IMR-90 (cell line): ENCODE data around the gene SSH2. TPM values are rescaled to one million over a fixed set of nuclear protein-coding genes. Genes with fewer than 3 reads are reported as not detected.

Experiments
- ATAC-seq: fragments of 200-7000 bp; cut with Tn5 transposase; 2 replicates; pipeline ENCODE4 v1.9.1; 2020; ENCODE audit warnings: low read depth, mild to moderate bottlenecking, moderate library complexity
- BruUV-seq: library from RNA; stranded (reverse); fragments of 400-500 nt; replicated peaks from 2 replicates; lab custom pipeline; 2021; lab: Mats Ljungman, UMichigan
- CTCF ChIA-PET: fragments of 300-600 bp; formaldehyde crosslinking; extraction: SDS; loops from one replicate; lab custom pipeline; 2021; ENCODE audit warnings: antibody characterized with exemption; lab: Yijun Ruan, JAX
- POLR2A ChIA-PET: fragments of 300-600 bp; sonication (Branson Sonifier 250); formaldehyde crosslinking; loops from one replicate; lab custom pipeline; 2022; ENCODE audit warnings: antibody characterized with exemption; ENCODE audit not compliant: unreplicated experiment; lab: Charles Lee
- DNase-seq: peaks from one replicate; pipeline ENCODE4 v3.0.0; 2013
- H2AFZ ChIP-seq: replicated peaks from 2 replicates; pipeline ENCODE3; 2013; ENCODE audit warnings: low read length, mild to moderate bottlenecking; ENCODE audit not compliant: poor library complexity
- H2AK5ac ChIP-seq: 2 replicates; pipeline ENCODE4 v1.6.1; 2013; ENCODE audit warnings: low read depth, low read length, inconsistent platforms
- H2AK9ac ChIP-seq: replicated peaks from 2 replicates; pipeline ENCODE3; 2013; ENCODE audit warnings: mild to moderate bottlenecking, low read depth, low read length, moderate library complexity; ENCODE audit not compliant: poor library complexity
- H2BK120ac ChIP-seq: 2 replicates; pipeline ENCODE4 v1.6.1; 2013; ENCODE audit warnings: low read depth, low read length, inconsistent platforms
- H2BK15ac ChIP-seq: 3 replicates; pipeline ENCODE4 v1.6.1; 2013; ENCODE audit warnings: low read depth, low read length, inconsistent platforms
- H2BK20ac ChIP-seq: 2 replicates; pipeline ENCODE4 v1.6.1; 2013; ENCODE audit warnings: low read depth, mild to moderate bottlenecking, inconsistent platforms, low read length, moderate library complexity
- H2BK5ac ChIP-seq: 2 replicates; pipeline ENCODE4 v1.6.1; 2013; ENCODE audit warnings: mild to moderate bottlenecking, low read depth, low read length, inconsistent platforms; ENCODE audit not compliant: poor library complexity, severe bottlenecking
- H3K14ac ChIP-seq: replicated peaks from 2 replicates; pipeline ENCODE4 v1.6.1; 2013; ENCODE audit warnings: low read depth, low read length, inconsistent platforms
- H3K18ac ChIP-seq: 2 replicates; pipeline ENCODE4 v1.6.1; 2013; ENCODE audit warnings: low read depth, low read length, control low read depth
- H3K23ac ChIP-seq: 2 replicates; pipeline ENCODE4 v1.6.1; 2013; ENCODE audit warnings: low read depth, low read length, inconsistent platforms
- H3K27ac ChIP-seq: 2 replicates; pipeline ENCODE4 v1.5.1; 2013; ENCODE audit warnings: mild to moderate bottlenecking, control low read depth, low read length; ENCODE audit not compliant: insufficient read depth
- H3K27me3 ChIP-seq: 2 replicates; pipeline ENCODE4 v1.6.1; 2013; ENCODE audit warnings: low read length; ENCODE audit not compliant: control insufficient read depth, insufficient read depth
- H3K36me3 ChIP-seq: 2 replicates; pipeline ENCODE4 v1.6.1; 2013; ENCODE audit warnings: low read length, mixed read lengths; ENCODE audit not compliant: control insufficient read depth, insufficient read depth
- H3K4ac ChIP-seq: 2 replicates; pipeline ENCODE4 v1.6.1; 2013; ENCODE audit warnings: low read depth, low read length, inconsistent platforms
- H3K4me1 ChIP-seq: 2 replicates; pipeline ENCODE4 v1.6.1; 2013; ENCODE audit warnings: low read length, mixed read lengths; ENCODE audit not compliant: control insufficient read depth, insufficient read depth
- H3K4me2 ChIP-seq: 2 replicates; pipeline ENCODE4 v1.6.1; 2013; ENCODE audit warnings: low read depth, mild to moderate bottlenecking, control low read depth, low read length, moderate library complexity
- H3K4me3 ChIP-seq: 2 replicates; pipeline ENCODE4 v1.5.1; 2013; ENCODE audit warnings: low read depth, mild to moderate bottlenecking, control low read depth, low read length, moderate library complexity; ENCODE audit not compliant: insufficient read depth
- H3K56ac ChIP-seq: 2 replicates; pipeline ENCODE4 v1.6.1; 2013; ENCODE audit warnings: low read length, inconsistent platforms; ENCODE audit not compliant: insufficient read depth; ENCODE audit errors: extremely low read depth
- H3K79me1 ChIP-seq, 2 experiments: 2 replicates each; pipeline ENCODE4 v1.6.1; 2013; ENCODE audit warnings: low read length in 2 of 2, inconsistent platforms in 1 of 2, low read depth in 1 of 2
- H3K9ac ChIP-seq: 2 replicates; pipeline ENCODE4 v1.6.1; 2013; ENCODE audit warnings: low read depth, low read length, control low read depth
- H3K9me1 ChIP-seq: 2 replicates; pipeline ENCODE4 v1.6.1; 2013; ENCODE audit warnings: low read length, inconsistent platforms; ENCODE audit not compliant: insufficient read depth
- H3K9me3 ChIP-seq: 2 replicates; pipeline ENCODE4 v1.6.1; 2013; ENCODE audit warnings: low read length; ENCODE audit not compliant: control insufficient read depth, insufficient read depth
- H4K20me1 ChIP-seq: 2 replicates; pipeline ENCODE4 v1.6.1; 2013; ENCODE audit warnings: low read length, inconsistent platforms; ENCODE audit not compliant: insufficient read depth
- H4K5ac ChIP-seq: 2 replicates; pipeline ENCODE4 v1.6.1; 2013; ENCODE audit warnings: mild to moderate bottlenecking, low read depth, low read length, control low read depth
- H4K8ac ChIP-seq, 2 experiments: 2 replicates each; pipeline ENCODE4 v1.6.1; 2013; ENCODE audit warnings: low read depth in 2 of 2, low read length in 2 of 2, control low read depth in 1 of 2, inconsistent platforms in 1 of 2
- H4K91ac ChIP-seq: 2 replicates; pipeline ENCODE4 v1.6.1; 2013; ENCODE audit warnings: low read depth, low read length, inconsistent platforms; ENCODE audit not compliant: insufficient read depth
- BHLHE40 ChIP-seq: fragments of 150-350 bp; IDR thresholded peaks from 2 replicates; pipeline ENCODE4 v1.6.1; 2016; ENCODE audit warnings: mild to moderate bottlenecking, low read depth, low read length
- CEBPB ChIP-seq: IDR thresholded peaks from 2 replicates; pipeline ENCODE4 v1.6.1; 2012; ENCODE audit warnings: low read depth, low read length, improper control_type of control experiment
- CTCF ChIP-seq: conservative IDR thresholded peaks from 2 replicates; pipeline ENCODE4 v1.5.1; 2012; ENCODE audit warnings: mild to moderate bottlenecking, low read depth, low read length, improper control_type of control experiment
- FOS ChIP-seq: fragments of 150-350 bp; IDR thresholded peaks from 2 replicates; pipeline ENCODE4 v1.6.1; 2016; ENCODE audit warnings: low read depth, low read length
- MAFK ChIP-seq: IDR thresholded peaks from 2 replicates; pipeline ENCODE4 v1.6.1; 2012; ENCODE audit warnings: low read depth, low read length, improper control_type of control experiment
- RCOR1 ChIP-seq: IDR thresholded peaks from 2 replicates; pipeline ENCODE4 v1.6.1; 2012; ENCODE audit warnings: mild to moderate bottlenecking, low read length, improper control_type of control experiment; ENCODE audit not compliant: insufficient replicate concordance
- RFX5 ChIP-seq: IDR thresholded peaks from 2 replicates; pipeline ENCODE4 v1.8.0; 2012; ENCODE audit warnings: low read depth, mild to moderate bottlenecking, low read length, moderate library complexity
- SMC3 ChIP-seq: fragments of 150-350 bp; IDR thresholded peaks from 2 replicates; pipeline ENCODE4 v1.6.1; 2016; ENCODE audit warnings: low read depth, mild to moderate bottlenecking, antibody characterized with exemption, low read length, moderate library complexity
- USF2 ChIP-seq: fragments of 150-350 bp; IDR thresholded peaks from 2 replicates; pipeline ENCODE4 v1.6.1; 2017; ENCODE audit warnings: mild to moderate bottlenecking, antibody characterized with exemption, low read length, low read depth
- WGBS, 2 experiments: methylation state at CpG; one replicate each; pipeline versions ENCODE4 v1.1.5 to v1.1.7; 2013; ENCODE audit warnings: missing lambda C conversion rate in 2 of 2; ENCODE audit not compliant: insufficient read length in 1 of 2; ENCODE audit errors: extremely low coverage in 2 of 2; 5-methylcytosine and 5-hydroxymethylcytosine counted together
- dilution Hi-C: fragments of 300-500 bp; cut with HindIII; formaldehyde crosslinking; loops from one replicate; pipeline ENCODE4 v1.14.3; 2018; ENCODE audit warnings: low sequenced_read_pairs; ENCODE audit not compliant: unreplicated experiment
- in situ Hi-C: fragments of 300-500 bp; cut with MboI; formaldehyde crosslinking; loops from 3 replicates; pipeline ENCODE4 v1.14.3; 2019; ENCODE audit warnings: low sequenced_read_pairs, inconsistent platforms, mixed read lengths
- intact Hi-C: fragments of 100-400 bp; cut with micrococcal nuclease; formaldehyde crosslinking; loops from 2 replicates; pipeline ENCODE4 v1.10.0; 2022
- polyA plus RNA-seq, 3 experiments: library from polyadenylated mRNA; depleted of rRNA; stranded (reverse); fragments of >200 nt; gene quantifications; 2 replicates each; pipeline ENCODE4 v1.2.3, GENCODE V29; 2012; ENCODE audit warnings: low replicate concordance in 1 of 3
- total RNA-seq: library from RNA; depleted of rRNA; stranded (reverse); fragments of >200 nt; gene quantifications from 2 replicates; pipeline ENCODE4 v1.2.3, GENCODE V29; 2012

SSH2 gene
- total and polyA plus RNA-seq, 2 of the 4 experiments (the other 2 are of a cell fraction): 9.3 TPM

GRCh38 chr17:29771546-29771945, 158.5 kb downstream of the SSH2 start:
- H2AFZ ChIP-seq: no peak overlapping the region
- no peaks in the 10 kb centered on the region for H3K9me3 ChIP-seq
- no peak overlapping the region for H3K23ac ChIP-seq
- H3K27ac ChIP-seq: no peak overlapping the region
- H3K4me2 ChIP-seq: no peak overlapping the region
- ChIA-PET POLR2A (no interaction called here), CTCF (interaction anchor here (0.6 kb wide), 1 partner anchor 418 kb away, joined by 4 read pairs; no protein-coding TSS in a partner anchor)
- no TSS peak for BruUV-seq
- no peaks in the 10 kb centered on the region for H3K27me3 ChIP-seq
- no peaks in the 10 kb centered on the region; the same call in 1 of the 2 replicates for H4K20me1 ChIP-seq
- TF ChIP-seq SMC3: no peak
- TF ChIP-seq BHLHE40: no peak
- TF ChIP-seq CTCF: no peak
- no peak for TF ChIP-seq USF2
- TF ChIP-seq MAFK: no peak
- TF ChIP-seq CEBPB: no peak
- no peak for TF ChIP-seq RCOR1
- no peak for TF ChIP-seq RFX5
- no peak for TF ChIP-seq FOS
- H2AK9ac ChIP-seq: no peak overlapping the region
- no peak overlapping the region for H3K4me3 ChIP-seq
- 0 out of 2 replicates have a peak, but pooled peaks cover 2% of the 10 kb centered on the region for H3K9me1 ChIP-seq
- peaks cover 3% of the 10 kb centered on the region; the same call in 1 of the 2 replicates for H3K4me1 ChIP-seq
- no peak overlapping the region for H4K91ac ChIP-seq
- no peak overlapping the region for H3K9ac ChIP-seq
- dilution Hi-C loops: no loop called here
- in situ Hi-C loops: no loop called here
- H3K79me1 ChIP-seq: peaks cover 0 to 4% of the 10 kb centered on the region in 2 experiments; a peak in 1 of 4 replicates
- no peak overlapping the region for H3K14ac ChIP-seq
- no peak for DNase-seq
- no peak overlapping the region for H3K4ac ChIP-seq
- H4K5ac ChIP-seq: no peak overlapping the region
- no peak overlapping the region for H2BK15ac ChIP-seq
- no peak overlapping the region for H2AK5ac ChIP-seq
- H2BK120ac ChIP-seq: no peak overlapping the region
- H3K56ac ChIP-seq: no peak overlapping the region
- no peak for ATAC-seq
- H2BK20ac ChIP-seq: no peak overlapping the region
- no peak overlapping the region for H3K18ac ChIP-seq
- H4K8ac ChIP-seq: no peak overlapping the region
- H2BK5ac ChIP-seq: no peak overlapping the region
- 67% methylated on average over 1 of the region's 1 CpG; no CpG with 5 or more reads in 1 of the 2 experiments for WGBS, 2 experiments
- intact Hi-C loops: no loop called here
- H3K36me3 ChIP-seq: no peaks in the 10 kb centered on the region
